GM18520 (cell line): Measurements from ENCODE around the gene TNRC18.
"Not testable (repeated sequence)": the region's sequence is repeated elsewhere in the genome, so short reads cannot be mapped to it uniquely, and the experiment has no call there.

Experiments used
- ATAC-seq: cut with Tn5 transposase; IDR thresholded peaks from one replicate; pipeline ENCODE4 v1.9.1; 2021; ENCODE audit not compliant: unreplicated experiment

The TNRC18 gene

GRCh38 chr7:5377816-5378215, 45.8 kb downstream of the TNRC18 start:
- no peak for ATAC-seq

GRCh38 chr7:5377279-5377678, 46.4 kb downstream of the TNRC18 start:
- ATAC-seq: no peak

- no peak for ATAC-seq
Observed at GRCh38 chr7:5375925-5376324, 47.7 kb downstream of the TNRC18 start.

- ATAC-seq: no peak
Observed at GRCh38 chr7:5374464-5374863, 49.2 kb downstream of the TNRC18 start.

GRCh38 chr7:5373300-5373699, 50.3 kb downstream of the TNRC18 start:
- no peak for ATAC-seq

- ATAC-seq: no peak
Observed at GRCh38 chr7:5370454-5371353, 52.9 kb downstream of the TNRC18 start.

GRCh38 chr7:5367661-5368060, 56.0 kb downstream of the TNRC18 start:
- ATAC-seq: no peak

- peak; percentile 57 for ATAC-seq
Observed at GRCh38 chr7:5365976-5366625, 57.5 kb downstream of the TNRC18 start.

- no peak for ATAC-seq
Observed at GRCh38 chr7:5363729-5364128, 59.9 kb downstream of the TNRC18 start.

GRCh38 chr7:5362466-5362865, 61.2 kb downstream of the TNRC18 start:
- ATAC-seq: no peak

GRCh38 chr7:5361446-5362127, 62.0 kb downstream of the TNRC18 start:
- no peak for ATAC-seq

GRCh38 chr7:5360971-5361370, 62.7 kb downstream of the TNRC18 start:
- ATAC-seq: no peak

GRCh38 chr7:5360451-5360850, 63.2 kb downstream of the TNRC18 start:
- no peak for ATAC-seq

GRCh38 chr7:5360021-5360420, 63.6 kb downstream of the TNRC18 start:
- ATAC-seq: not testable (repeated sequence)

GRCh38 chr7:5359344-5359743, 64.3 kb downstream of the TNRC18 start:
- ATAC-seq: no peak

GRCh38 chr7:5357951-5358350, 65.7 kb downstream of the TNRC18 start:
- ATAC-seq: no peak

- ATAC-seq: no peak
Observed at GRCh38 chr7:5356751-5357119, 66.9 kb downstream of the TNRC18 start.

GRCh38 chr7:5354460-5355232, 69.0 kb downstream of the TNRC18 start:
- no peak for ATAC-seq

- ATAC-seq: no peak
Observed at GRCh38 chr7:5352440-5353010, 71.1 kb downstream of the TNRC18 start.

- ATAC-seq: no peak
Observed at GRCh38 chr7:5351507-5352265, 71.9 kb downstream of the TNRC18 start.
